ENCODE measurements around the gene RHOXF1.
"Not testable (repeated sequence)": the region's sequence is repeated elsewhere in the genome, so short reads cannot be mapped to it uniquely, and the experiment has no call there.

The RHOXF1 gene

DNA sequence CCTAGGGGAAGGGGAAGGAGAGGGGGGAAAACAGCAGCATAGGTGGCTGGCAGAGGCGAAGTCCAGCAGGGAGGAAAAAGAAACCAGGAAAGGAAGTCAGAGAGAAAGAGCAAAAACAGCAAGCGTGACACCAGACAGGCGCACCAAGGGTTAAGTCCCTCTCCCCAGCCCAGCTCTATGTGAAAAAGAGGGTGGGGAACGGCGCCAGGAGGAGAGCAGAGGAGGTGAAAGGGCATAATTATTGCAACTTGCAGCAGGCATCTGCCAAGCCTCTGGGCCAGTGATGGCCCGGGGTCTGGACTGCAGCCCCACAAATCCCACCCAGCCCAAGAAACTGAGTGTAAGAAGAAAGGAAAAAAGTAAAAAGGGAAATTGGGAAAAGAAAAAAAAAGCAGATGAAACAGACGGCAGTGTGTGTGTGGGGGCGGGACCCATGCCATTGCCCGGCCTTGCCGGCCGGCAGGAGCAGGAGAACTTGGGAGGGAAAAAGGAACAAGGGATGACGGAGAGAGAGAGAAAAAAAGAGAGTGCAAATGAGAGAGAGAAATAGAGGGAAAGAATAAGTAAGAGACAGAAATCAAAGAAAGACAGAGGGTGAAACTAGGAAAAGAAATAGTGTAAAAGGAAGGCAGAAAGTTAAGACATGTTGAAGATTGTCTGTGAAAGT is 28.6 kb upstream of the RHOXF1 start:
- TF ChIP-seq, protein P1, sequence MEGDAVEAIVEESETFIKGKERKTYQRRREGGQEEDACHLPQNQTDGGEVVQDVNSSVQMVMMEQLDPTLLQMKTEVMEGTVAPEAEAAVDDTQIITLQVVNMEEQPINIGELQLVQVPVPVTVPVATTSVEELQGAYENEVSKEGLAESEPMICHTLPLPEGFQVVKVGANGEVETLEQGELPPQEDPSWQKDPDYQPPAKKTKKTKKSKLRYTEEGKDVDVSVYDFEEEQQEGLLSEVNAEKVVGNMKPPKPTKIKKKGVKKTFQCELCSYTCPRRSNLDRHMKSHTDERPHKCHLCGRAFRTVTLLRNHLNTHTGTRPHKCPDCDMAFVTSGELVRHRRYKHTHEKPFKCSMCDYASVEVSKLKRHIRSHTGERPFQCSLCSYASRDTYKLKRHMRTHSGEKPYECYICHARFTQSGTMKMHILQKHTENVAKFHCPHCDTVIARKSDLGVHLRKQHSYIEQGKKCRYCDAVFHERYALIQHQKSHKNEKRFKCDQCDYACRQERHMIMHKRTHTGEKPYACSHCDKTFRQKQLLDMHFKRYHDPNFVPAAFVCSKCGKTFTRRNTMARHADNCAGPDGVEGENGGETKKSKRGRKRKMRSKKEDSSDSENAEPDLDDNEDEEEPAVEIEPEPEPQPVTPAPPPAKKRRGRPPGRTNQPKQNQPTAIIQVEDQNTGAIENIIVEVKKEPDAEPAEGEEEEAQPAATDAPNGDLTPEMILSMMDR (IDR thresholded peaks at IDR 0.05; ENCODE audit: low read depth, low read length, missing control alignments) = no peak
- no peak for DNase-seq
- H3K4me3 ChIP-seq (ENCODE audit: low read depth, low read length) = no peak overlapping the region
- in situ Hi-C loops (cut with HindIII; ENCODE audit: low pct_ligation_motif_present, low sequenced_read_pairs) = no loop called here
- H3K27ac ChIP-seq = no peak overlapping the region
- H3K27me3 ChIP-seq (replicated peaks) = no peaks in the 10 kb centered on the region
- no peaks in the 10 kb centered on the region for H3K36me3 ChIP-seq (replicated peaks)

DNA sequence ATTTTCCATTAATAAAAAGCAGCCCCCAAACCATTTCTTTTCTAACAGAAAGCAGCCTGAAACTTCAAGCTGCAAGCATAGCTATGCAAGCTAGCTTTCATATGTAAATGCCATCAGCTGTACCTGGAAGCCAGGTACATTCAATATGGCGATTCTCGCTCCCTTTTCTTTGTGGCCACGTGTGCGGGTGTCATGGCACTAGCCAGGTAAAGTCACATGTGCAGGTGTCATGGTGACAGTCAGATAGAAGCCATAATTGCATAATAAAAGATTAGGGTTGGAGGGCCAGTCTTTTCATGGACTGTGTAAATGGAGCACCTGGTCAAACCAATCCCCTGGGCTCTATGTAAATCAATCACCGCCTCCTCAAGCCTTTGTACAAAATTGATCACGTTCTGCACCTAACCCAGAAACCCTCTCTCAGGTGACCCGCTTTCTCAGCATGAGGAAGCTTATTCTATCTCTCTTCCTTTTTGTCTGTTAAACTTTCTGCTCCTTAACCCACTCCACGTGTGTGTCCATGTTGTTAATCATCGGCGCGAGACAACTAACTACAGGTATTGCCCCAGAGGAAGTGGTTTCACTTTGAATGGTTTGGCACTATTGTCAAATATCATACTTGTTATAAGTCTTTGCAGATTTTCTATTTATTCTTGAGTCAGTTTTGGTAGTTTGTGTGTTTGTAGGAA is 24.7 kb upstream of the RHOXF1 start:
- no peaks in the 10 kb centered on the region for H3K27me3 ChIP-seq (replicated peaks)
- TF ChIP-seq, protein P1 (IDR thresholded peaks at IDR 0.05; ENCODE audit: low read depth, low read length, missing control alignments) = no peak
- in situ Hi-C loops (cut with HindIII; ENCODE audit: low pct_ligation_motif_present, low sequenced_read_pairs) = no loop called here
- H3K27ac ChIP-seq = no peak overlapping the region
- DNase-seq = no peak
- H3K36me3 ChIP-seq (replicated peaks) = no peaks in the 10 kb centered on the region
- no peak overlapping the region for H3K4me3 ChIP-seq (ENCODE audit: low read depth, low read length)

DNA sequence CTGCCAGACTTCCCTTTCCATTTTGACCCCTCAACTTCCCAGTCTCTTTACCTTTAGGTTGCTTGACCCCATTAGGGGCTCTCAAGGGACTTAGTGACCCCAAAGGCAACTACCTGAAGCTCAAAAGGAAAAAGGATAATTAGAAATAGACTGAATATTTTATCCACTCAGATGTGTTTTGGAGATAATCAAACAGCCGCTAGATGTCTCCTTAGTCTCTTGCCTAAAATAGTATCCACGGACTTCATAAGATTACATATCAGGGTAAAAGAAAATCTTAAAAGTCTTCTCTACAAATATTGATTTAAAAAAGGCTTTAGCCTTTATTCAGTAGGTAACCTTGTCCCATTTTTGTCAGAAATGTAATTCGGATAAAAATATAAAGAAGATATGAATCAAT is 21.7 kb upstream of the RHOXF1 start:
- no peaks in the 10 kb centered on the region for H3K27me3 ChIP-seq (replicated peaks)
- TF ChIP-seq, protein P1 (IDR thresholded peaks at IDR 0.05; ENCODE audit: low read depth, low read length, missing control alignments) = no peak
- H3K27ac ChIP-seq = no peak overlapping the region
- DNase-seq = no peak
- in situ Hi-C loops (cut with HindIII; ENCODE audit: low pct_ligation_motif_present, low sequenced_read_pairs) = no loop called here
- no peak overlapping the region for H3K4me3 ChIP-seq (ENCODE audit: low read depth, low read length)
- no peaks in the 10 kb centered on the region for H3K36me3 ChIP-seq (replicated peaks)

DNA sequence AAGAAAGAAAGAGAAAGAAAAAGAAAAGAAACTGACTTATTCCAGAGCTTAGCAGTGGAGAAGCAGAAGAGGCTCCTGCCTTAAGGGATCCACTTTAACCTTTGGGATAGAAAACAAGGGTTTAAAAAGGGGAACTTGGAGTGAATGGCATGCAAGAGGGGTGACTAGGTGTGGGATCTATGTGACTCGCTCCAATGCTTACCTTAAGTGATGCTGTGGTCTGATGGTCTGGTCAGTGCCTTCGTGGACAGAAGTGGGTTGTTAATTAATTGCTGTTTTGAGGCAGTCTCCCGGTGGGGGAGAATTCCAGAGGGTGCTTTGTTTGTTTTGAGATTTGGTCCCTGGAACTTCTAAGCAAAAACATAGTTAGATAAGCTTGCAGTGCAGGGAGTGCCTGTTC is 21.1 kb upstream of the RHOXF1 start:
- in situ Hi-C loops (cut with HindIII; ENCODE audit: low pct_ligation_motif_present, low sequenced_read_pairs) = no loop called here
- H3K4me3 ChIP-seq (ENCODE audit: low read depth, low read length) = no peak overlapping the region
- H3K27ac ChIP-seq = no peak overlapping the region
- TF ChIP-seq, protein P1 (IDR thresholded peaks at IDR 0.05; ENCODE audit: low read depth, low read length, missing control alignments) = no peak
- DNase-seq = no peak
- H3K27me3 ChIP-seq (replicated peaks) = no peaks in the 10 kb centered on the region
- no peaks in the 10 kb centered on the region for H3K36me3 ChIP-seq (replicated peaks)

DNA sequence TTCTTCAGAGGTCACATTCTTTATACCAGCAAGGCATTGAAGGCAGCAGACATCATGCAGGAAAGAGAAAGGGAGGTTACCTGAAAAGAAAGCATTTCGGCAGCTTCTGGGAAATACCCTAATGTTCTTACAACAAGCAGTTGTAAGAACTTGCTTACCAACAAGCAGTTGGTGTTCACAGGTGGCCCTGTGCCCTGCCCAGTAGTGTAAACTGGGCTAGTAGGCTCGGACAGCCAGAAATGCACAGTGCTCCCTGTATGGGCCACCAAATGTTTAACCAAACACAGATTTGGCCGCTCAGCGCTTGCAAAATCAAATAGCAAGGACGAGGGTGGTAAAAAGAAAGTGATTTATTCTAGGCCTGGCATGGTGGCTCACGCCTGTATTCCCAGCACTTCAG is 20.4 kb upstream of the RHOXF1 start:
- H3K36me3 ChIP-seq (replicated peaks) = no peaks in the 10 kb centered on the region
- no peak overlapping the region for H3K27ac ChIP-seq
- TF ChIP-seq, protein P1 (IDR thresholded peaks at IDR 0.05; ENCODE audit: low read depth, low read length, missing control alignments) = no peak
- H3K4me3 ChIP-seq (ENCODE audit: low read depth, low read length) = no peak overlapping the region
- H3K27me3 ChIP-seq (replicated peaks) = no peaks in the 10 kb centered on the region
- in situ Hi-C loops (cut with HindIII; ENCODE audit: low pct_ligation_motif_present, low sequenced_read_pairs) = no loop called here
- DNase-seq = no peak

DNA sequence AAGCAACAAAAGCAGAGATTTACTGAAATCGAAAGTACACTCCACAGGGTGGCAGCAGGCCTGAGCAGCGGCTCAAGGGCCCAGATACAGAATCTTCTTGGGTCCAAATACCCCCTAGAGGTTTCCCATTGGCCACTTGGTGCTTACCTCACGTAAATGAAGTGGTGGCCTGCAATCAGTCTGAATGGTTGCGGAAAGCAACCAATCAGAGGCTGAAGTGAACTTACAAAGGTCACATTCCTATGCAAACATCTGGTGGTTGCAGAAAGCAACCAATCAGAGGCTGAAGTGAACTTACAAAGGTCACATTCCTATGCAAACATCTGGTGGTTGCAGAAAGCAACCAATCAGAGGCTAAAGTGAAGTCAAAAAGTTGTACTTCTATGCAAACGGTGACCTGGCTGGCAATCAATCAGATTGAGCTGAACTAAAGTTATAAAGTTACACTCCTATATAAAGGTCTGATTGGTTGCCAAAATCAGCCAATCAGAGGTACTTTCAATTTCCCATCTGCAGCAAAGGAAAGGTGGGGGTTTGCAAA is 12.7 kb upstream of the RHOXF1 start:
- H3K27me3 ChIP-seq (replicated peaks); DNase-seq; H3K4me3 ChIP-seq (ENCODE audit: low read depth, low read length); H3K27ac ChIP-seq; in situ Hi-C loops (cut with HindIII; ENCODE audit: low pct_ligation_motif_present, low sequenced_read_pairs); H3K36me3 ChIP-seq (replicated peaks): not testable (repeated sequence)
